ENCODE results near the gene DYRK1A.

DNA sequence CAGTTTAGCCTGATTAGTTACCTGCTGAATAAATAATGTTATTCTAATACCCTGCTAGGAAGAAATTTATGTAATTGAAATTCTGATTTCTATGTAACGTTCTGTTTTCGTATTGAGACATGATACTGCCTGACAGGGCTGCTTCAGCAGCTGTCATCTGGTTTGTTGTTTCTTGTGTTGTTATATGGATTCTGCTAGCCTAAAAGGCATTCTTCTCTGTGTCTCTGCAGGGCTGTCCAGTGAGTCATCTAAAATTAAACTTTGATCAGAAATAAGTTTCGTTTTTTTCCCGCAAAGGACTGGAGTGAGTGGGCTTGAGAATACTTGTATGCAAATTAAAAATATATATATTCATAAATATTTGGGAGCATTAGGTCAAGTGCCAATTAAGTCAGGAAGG lies 93.0 kb downstream of the DYRK1A start:
- no peak for TF ChIP-seq POLR2AphosphoS5 (IDR thresholded peaks at IDR 0.05)
- TF ChIP-seq, protein P1, sequence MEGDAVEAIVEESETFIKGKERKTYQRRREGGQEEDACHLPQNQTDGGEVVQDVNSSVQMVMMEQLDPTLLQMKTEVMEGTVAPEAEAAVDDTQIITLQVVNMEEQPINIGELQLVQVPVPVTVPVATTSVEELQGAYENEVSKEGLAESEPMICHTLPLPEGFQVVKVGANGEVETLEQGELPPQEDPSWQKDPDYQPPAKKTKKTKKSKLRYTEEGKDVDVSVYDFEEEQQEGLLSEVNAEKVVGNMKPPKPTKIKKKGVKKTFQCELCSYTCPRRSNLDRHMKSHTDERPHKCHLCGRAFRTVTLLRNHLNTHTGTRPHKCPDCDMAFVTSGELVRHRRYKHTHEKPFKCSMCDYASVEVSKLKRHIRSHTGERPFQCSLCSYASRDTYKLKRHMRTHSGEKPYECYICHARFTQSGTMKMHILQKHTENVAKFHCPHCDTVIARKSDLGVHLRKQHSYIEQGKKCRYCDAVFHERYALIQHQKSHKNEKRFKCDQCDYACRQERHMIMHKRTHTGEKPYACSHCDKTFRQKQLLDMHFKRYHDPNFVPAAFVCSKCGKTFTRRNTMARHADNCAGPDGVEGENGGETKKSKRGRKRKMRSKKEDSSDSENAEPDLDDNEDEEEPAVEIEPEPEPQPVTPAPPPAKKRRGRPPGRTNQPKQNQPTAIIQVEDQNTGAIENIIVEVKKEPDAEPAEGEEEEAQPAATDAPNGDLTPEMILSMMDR (IDR thresholded peaks at IDR 0.05) = no peak

Measured in transverse colon (tissue), 4 donors.